Measurements from ENCODE around the gene DYNLT3. TPM values are rescaled to one million over a fixed set of nuclear protein-coding genes. Genes with fewer than 3 reads are reported as not detected.

The DYNLT3 gene
- polyA plus RNA-seq, 1 donor (not counting 4 experiments of a cell fraction or from before 2014, with no cell fraction given), result 37.3 TPM

DNA sequence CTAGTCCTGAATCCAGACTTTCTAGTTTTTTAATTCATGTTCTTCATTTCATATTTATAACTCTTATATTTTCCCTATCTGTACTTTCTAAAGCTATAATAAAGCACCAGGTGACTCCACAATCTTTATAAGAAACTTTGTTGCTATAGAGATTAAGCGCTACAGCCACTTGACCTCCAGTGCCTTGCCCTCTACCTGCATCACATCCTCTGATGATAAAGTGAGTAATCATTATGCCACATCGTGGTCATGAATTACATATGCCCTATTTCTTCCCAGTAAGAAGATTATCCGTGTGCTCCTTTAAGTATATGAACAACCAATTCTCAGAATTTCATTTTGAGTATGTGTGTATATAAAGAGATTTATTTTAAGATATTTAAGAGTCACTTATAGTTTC is 6.8 kb upstream of the DYNLT3 start:
- no peaks in the 10 kb centered on the region for H3K9me1 ChIP-seq (ENCODE audit: control insufficient read depth, extremely low read depth, insufficient read depth, low read length)
- H4K20me1 ChIP-seq (ENCODE audit: control insufficient read depth, extremely low read depth, insufficient read depth, low read length), result no peaks in the 10 kb centered on the region
- no peaks in the 10 kb centered on the region for H3K4me1 ChIP-seq (ENCODE audit: control insufficient read depth, extremely low read depth, insufficient read depth, low read length)
- H3K36me3 ChIP-seq (ENCODE audit: control insufficient read depth in 2 of 2, extremely low read depth in 1 of 2, insufficient read depth in 2 of 2, low read length in 2 of 2), result no peaks in the 10 kb centered on the region
- no peak overlapping the region for H2AFZ ChIP-seq (ENCODE audit: control insufficient read depth, low read length)
- FAIRE-seq, result no peak
- no peaks in the 10 kb centered on the region for H3K9me3 ChIP-seq (ENCODE audit: control insufficient read depth, low read depth, low read length)
- DNase-seq (ENCODE audit: low read depth, low spot score), result no peak
- H3K4me2 ChIP-seq (ENCODE audit: control insufficient read depth, extremely low read depth, insufficient read depth, low read depth, low read length), result no peak overlapping the region
- TF ChIP-seq, protein P1, sequence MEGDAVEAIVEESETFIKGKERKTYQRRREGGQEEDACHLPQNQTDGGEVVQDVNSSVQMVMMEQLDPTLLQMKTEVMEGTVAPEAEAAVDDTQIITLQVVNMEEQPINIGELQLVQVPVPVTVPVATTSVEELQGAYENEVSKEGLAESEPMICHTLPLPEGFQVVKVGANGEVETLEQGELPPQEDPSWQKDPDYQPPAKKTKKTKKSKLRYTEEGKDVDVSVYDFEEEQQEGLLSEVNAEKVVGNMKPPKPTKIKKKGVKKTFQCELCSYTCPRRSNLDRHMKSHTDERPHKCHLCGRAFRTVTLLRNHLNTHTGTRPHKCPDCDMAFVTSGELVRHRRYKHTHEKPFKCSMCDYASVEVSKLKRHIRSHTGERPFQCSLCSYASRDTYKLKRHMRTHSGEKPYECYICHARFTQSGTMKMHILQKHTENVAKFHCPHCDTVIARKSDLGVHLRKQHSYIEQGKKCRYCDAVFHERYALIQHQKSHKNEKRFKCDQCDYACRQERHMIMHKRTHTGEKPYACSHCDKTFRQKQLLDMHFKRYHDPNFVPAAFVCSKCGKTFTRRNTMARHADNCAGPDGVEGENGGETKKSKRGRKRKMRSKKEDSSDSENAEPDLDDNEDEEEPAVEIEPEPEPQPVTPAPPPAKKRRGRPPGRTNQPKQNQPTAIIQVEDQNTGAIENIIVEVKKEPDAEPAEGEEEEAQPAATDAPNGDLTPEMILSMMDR (optimal IDR thresholded peaks at IDR 0.05 in 1 of 3, IDR thresholded peaks at IDR 0.05 in 1 of 3, conservative IDR thresholded peaks at IDR 0.05 in 1 of 3; ENCODE audit: extremely low read depth in 1 of 3, insufficient read depth in 2 of 3, low read length in 3 of 3), result no peak
- TF ChIP-seq EZH2 (IDR thresholded peaks at IDR 0.05; ENCODE audit: low read length), result no peak
- no peak overlapping the region for H3K4me3 ChIP-seq (ENCODE audit: control insufficient read depth in 2 of 3, extremely low read depth in 1 of 3, insufficient read depth in 2 of 3, low read depth in 1 of 3, low read length in 3 of 3)
- dilution Hi-C loops (cut with MboI; ENCODE audit: extremely low pct_ligation_motif_present, low sequenced_read_pairs), result no loop called here
- H3K9ac ChIP-seq (ENCODE audit: control insufficient read depth, extremely low read depth, insufficient read depth, low read length), result no peak overlapping the region
- no peak overlapping the region for H3K27ac ChIP-seq (ENCODE audit: control insufficient read depth, insufficient read depth, low read length)
- no peaks in the 10 kb centered on the region for H3K79me2 ChIP-seq (ENCODE audit: control insufficient read depth, insufficient read depth, low read length)
- no peaks in the 10 kb centered on the region for H3K27me3 ChIP-seq (ENCODE audit: control insufficient read depth, extremely low read depth, insufficient read depth, low read length)

DNA sequence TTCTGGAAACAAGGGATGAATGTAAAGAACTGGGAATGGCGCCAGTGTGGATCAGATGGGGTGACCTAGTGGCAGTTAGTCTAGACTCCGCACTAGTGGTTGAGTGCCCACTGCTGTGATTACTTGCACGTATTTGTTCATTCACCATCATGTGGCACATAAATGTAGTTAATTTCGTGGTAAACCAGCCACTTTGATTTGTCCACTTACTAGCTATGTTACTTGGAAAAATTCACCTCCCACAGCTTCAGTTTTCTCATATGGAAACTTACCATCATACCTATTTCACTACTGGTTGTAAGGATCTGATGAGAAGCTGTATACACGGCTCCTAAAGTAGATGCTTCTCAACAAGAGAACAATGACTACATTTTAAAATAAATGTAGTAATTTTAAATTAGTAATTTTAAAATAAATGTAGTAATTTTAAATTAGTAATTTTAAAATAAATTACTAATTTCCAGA is 394 bp upstream of the DYNLT3 start:
- peak overlapping the region; percentile 63 to 69 (median 68) for H3K4me3 ChIP-seq (ENCODE audit: control insufficient read depth in 2 of 3, extremely low read depth in 1 of 3, insufficient read depth in 2 of 3, low read depth in 1 of 3, low read length in 3 of 3)
- no peaks in the 10 kb centered on the region for H3K36me3 ChIP-seq (ENCODE audit: control insufficient read depth in 2 of 2, extremely low read depth in 1 of 2, insufficient read depth in 2 of 2, low read length in 2 of 2)
- peak overlapping the region; percentile 84 for H2AFZ ChIP-seq (ENCODE audit: control insufficient read depth, low read length)
- no peaks in the 10 kb centered on the region for H3K27me3 ChIP-seq (ENCODE audit: control insufficient read depth, extremely low read depth, insufficient read depth, low read length)
- peak overlapping the region; percentile 58 for H3K27ac ChIP-seq (ENCODE audit: control insufficient read depth, insufficient read depth, low read length)
- peak overlapping the region; percentile 75 for H3K9ac ChIP-seq (ENCODE audit: control insufficient read depth, extremely low read depth, insufficient read depth, low read length)
- H3K9me3 ChIP-seq (ENCODE audit: control insufficient read depth, low read depth, low read length), result no peaks in the 10 kb centered on the region
- H3K79me2 ChIP-seq (ENCODE audit: control insufficient read depth, insufficient read depth, low read length), result no peaks in the 10 kb centered on the region
- dilution Hi-C loops (cut with MboI; ENCODE audit: extremely low pct_ligation_motif_present, low sequenced_read_pairs), result no loop called here
- H3K4me2 ChIP-seq (ENCODE audit: control insufficient read depth, extremely low read depth, insufficient read depth, low read depth, low read length), result peak overlapping the region; percentile 67
- peak; percentile 13 for FAIRE-seq
- TF ChIP-seq, protein P1 (optimal IDR thresholded peaks at IDR 0.05 in 1 of 3, IDR thresholded peaks at IDR 0.05 in 1 of 3, conservative IDR thresholded peaks at IDR 0.05 in 1 of 3; ENCODE audit: extremely low read depth in 1 of 3, insufficient read depth in 2 of 3, low read length in 3 of 3), result no peak
- no peak for TF ChIP-seq EZH2 (IDR thresholded peaks at IDR 0.05; ENCODE audit: low read length)
- no peaks in the 10 kb centered on the region for H3K9me1 ChIP-seq (ENCODE audit: control insufficient read depth, extremely low read depth, insufficient read depth, low read length)
- DNase-seq (ENCODE audit: low read depth, low spot score), result no peak
- no peaks in the 10 kb centered on the region for H4K20me1 ChIP-seq (ENCODE audit: control insufficient read depth, extremely low read depth, insufficient read depth, low read length)
- no peaks in the 10 kb centered on the region for H3K4me1 ChIP-seq (ENCODE audit: control insufficient read depth, extremely low read depth, insufficient read depth, low read length)

Measured in keratinocyte (primary cell).